Peyer's patch (tissue), 4 donors: ENCODE results near the gene MDC1.

Experiments
- POLR2A ChIP-seq, 2 donors: fragments of 450-650 bp; IDR thresholded peaks; one replicate each; pipeline ENCODE4 v1.5.1; 2017; ENCODE audit warnings: antibody characterized with exemption in 2 of 2, mild to moderate bottlenecking in 2 of 2, moderate library complexity in 2 of 2
- TF ChIP-seq, protein P1 (sequence below), 6 experiments: fragments of 450-650 bp in 4 of 6; fragments of 200-600 bp in 2 of 6; sonication (generic) in 1 of 6; IDR thresholded peaks; one replicate each; pipeline ENCODE4 v1.5.1; 2017 to 2019; ENCODE audit warnings: antibody characterized with exemption in 6 of 6, mild to moderate bottlenecking in 3 of 6, moderate library complexity in 1 of 6

GRCh38 chr6:30726506-30727413 is 9.7 kb upstream of the MDC1 start:
- TF ChIP-seq POLR2A (IDR thresholded peaks at IDR 0.05) = no peak
- TF ChIP-seq, protein P1, sequence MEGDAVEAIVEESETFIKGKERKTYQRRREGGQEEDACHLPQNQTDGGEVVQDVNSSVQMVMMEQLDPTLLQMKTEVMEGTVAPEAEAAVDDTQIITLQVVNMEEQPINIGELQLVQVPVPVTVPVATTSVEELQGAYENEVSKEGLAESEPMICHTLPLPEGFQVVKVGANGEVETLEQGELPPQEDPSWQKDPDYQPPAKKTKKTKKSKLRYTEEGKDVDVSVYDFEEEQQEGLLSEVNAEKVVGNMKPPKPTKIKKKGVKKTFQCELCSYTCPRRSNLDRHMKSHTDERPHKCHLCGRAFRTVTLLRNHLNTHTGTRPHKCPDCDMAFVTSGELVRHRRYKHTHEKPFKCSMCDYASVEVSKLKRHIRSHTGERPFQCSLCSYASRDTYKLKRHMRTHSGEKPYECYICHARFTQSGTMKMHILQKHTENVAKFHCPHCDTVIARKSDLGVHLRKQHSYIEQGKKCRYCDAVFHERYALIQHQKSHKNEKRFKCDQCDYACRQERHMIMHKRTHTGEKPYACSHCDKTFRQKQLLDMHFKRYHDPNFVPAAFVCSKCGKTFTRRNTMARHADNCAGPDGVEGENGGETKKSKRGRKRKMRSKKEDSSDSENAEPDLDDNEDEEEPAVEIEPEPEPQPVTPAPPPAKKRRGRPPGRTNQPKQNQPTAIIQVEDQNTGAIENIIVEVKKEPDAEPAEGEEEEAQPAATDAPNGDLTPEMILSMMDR (IDR thresholded peaks at IDR 0.05) = no peak
